ENCODE data around the gene GPHN.

GPHN gene

DNA sequence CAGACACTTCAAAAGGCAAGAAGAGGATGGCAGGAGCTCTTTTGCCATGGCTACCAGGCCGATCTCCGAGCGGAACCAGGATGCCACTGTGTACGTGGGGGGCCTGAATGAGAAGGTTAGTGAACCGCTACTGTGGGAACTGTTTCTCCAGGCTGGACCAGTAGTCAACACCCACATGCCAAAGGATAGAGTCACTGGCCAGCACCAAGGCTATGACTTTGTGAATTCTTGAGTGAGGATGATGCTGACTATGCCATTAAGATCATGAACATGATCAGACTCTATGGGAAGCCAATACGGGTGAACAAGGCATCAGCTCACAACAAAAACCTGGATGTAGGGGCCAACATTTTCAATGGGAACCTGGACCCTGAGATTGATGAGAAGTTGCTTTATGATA is 691.1 kb downstream of the GPHN start:
- no peak overlapping the region for H3K4me3 Mint-ChIP-seq
- no peaks in the 10 kb centered on the region for H3K9me3 Mint-ChIP-seq
- no peaks in the 10 kb centered on the region for H3K27me3 Mint-ChIP-seq (ENCODE audit: low read depth)
- H3K27ac Mint-ChIP-seq, result no peak overlapping the region
- TF ChIP-seq, protein P1, sequence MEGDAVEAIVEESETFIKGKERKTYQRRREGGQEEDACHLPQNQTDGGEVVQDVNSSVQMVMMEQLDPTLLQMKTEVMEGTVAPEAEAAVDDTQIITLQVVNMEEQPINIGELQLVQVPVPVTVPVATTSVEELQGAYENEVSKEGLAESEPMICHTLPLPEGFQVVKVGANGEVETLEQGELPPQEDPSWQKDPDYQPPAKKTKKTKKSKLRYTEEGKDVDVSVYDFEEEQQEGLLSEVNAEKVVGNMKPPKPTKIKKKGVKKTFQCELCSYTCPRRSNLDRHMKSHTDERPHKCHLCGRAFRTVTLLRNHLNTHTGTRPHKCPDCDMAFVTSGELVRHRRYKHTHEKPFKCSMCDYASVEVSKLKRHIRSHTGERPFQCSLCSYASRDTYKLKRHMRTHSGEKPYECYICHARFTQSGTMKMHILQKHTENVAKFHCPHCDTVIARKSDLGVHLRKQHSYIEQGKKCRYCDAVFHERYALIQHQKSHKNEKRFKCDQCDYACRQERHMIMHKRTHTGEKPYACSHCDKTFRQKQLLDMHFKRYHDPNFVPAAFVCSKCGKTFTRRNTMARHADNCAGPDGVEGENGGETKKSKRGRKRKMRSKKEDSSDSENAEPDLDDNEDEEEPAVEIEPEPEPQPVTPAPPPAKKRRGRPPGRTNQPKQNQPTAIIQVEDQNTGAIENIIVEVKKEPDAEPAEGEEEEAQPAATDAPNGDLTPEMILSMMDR (IDR thresholded peaks at IDR 0.05; ENCODE audit: unreplicated experiment in 3 of 3), result no peak
- H3K4me1 Mint-ChIP-seq, result no peaks in the 10 kb centered on the region
- no peaks in the 10 kb centered on the region for H3K36me3 Mint-ChIP-seq (ENCODE audit: low read depth)

DNA sequence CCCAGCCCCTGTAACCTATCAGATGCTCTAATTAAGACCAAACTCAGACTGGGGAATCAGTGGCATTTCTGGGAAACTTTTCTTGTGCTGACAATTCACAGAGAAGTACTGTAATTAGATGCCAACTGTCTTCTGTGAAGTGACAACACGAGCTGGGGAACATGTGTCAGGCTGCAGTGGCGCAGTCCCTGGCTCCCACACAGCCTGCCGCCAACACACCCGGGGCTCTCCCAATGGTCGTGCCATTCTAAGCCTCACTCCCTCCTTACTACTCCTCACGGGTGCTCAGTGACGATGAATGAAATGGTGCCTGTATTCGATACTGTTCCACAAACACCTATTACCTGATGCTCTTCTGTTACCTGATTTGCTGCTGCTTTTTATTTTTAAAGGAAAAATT is 699.9 kb downstream of the GPHN start:
- H3K27me3 Mint-ChIP-seq (ENCODE audit: low read depth), result peaks cover 3% of the 10 kb centered on the region
- no peaks in the 10 kb centered on the region for H3K9me3 Mint-ChIP-seq
- no peak overlapping the region for H3K4me3 Mint-ChIP-seq
- no peaks in the 10 kb centered on the region for H3K4me1 Mint-ChIP-seq
- no peak overlapping the region for H3K27ac Mint-ChIP-seq
- no peaks in the 10 kb centered on the region for H3K36me3 Mint-ChIP-seq (ENCODE audit: low read depth)
- TF ChIP-seq, protein P1 (IDR thresholded peaks at IDR 0.05; ENCODE audit: unreplicated experiment in 3 of 3), result no peak

DNA sequence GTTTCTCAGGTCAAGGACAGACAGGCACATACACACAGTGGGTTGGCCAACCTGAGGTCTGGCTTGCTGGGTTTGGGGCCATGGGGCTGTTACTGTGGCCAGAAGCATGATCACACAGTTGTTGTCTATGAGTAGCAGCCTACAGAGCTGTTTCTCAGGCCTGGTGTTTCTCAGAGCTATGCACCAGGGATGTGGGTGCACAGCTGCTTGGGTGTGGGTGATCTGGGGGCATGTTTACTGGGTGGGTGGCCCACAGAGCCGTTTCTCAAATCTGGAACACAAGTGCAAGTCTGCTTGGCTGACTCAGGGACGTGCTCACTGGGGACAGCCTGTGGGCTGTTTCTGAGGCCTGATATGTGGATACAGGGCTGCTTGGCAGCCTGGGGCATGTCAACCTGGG is 710.2 kb downstream of the GPHN start:
- Mint-ChIP-seq H3K36me3 (ENCODE audit: low read depth) (no peaks in the 10 kb centered on the region), H3K27ac (no peak overlapping the region), H3K4me3 (no peak overlapping the region), H3K4me1 (no peaks in the 10 kb centered on the region), H3K9me3 (no peaks in the 10 kb centered on the region), H3K27me3 (ENCODE audit: low read depth) (no peaks in the 10 kb centered on the region)
- TF ChIP-seq, protein P1 (IDR thresholded peaks at IDR 0.05; ENCODE audit: unreplicated experiment in 3 of 3), result no peak

DNA sequence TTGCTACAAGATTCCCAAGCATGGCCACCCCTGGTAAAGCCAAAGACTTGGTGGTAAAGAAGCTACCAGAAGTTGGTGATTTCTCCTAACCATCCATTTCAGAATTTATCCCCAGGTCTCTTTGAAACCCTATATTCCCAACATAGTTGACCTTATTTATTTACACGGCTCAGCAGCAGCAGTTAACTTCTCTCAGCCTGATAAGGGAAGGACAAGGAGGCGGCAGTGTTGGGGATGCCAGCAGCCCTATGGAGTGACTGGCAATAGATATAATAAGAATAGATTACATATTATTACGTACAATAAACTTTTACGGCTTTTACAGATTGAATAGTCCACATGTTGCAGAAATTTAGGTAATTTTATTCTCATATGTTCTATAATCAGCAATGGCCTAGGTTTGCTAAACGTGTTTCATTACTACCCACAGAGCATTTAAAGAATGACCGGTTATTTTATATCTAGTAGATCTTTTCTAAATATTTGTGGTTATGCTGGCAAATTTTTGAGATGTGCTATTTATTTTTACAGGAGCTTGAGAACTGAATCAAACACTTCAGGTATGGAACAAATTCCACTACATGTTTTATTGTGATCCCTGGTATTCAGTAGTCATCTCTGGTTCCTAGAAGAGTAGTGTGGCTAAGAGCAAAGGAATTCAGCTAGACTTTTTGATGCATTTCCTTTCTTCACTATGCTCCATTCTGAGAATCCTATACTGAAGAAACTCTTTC is 713.5 kb downstream of the GPHN start:
- TF ChIP-seq, protein P1 (IDR thresholded peaks at IDR 0.05; ENCODE audit: unreplicated experiment in 3 of 3), result no peak
- H3K4me3 Mint-ChIP-seq, result no peak overlapping the region
- H3K36me3 Mint-ChIP-seq (ENCODE audit: low read depth), result no peaks in the 10 kb centered on the region
- no peaks in the 10 kb centered on the region for H3K9me3 Mint-ChIP-seq
- no peaks in the 10 kb centered on the region for H3K4me1 Mint-ChIP-seq
- H3K27ac Mint-ChIP-seq, result no peak overlapping the region
- no peaks in the 10 kb centered on the region for H3K27me3 Mint-ChIP-seq (ENCODE audit: low read depth)

DNA sequence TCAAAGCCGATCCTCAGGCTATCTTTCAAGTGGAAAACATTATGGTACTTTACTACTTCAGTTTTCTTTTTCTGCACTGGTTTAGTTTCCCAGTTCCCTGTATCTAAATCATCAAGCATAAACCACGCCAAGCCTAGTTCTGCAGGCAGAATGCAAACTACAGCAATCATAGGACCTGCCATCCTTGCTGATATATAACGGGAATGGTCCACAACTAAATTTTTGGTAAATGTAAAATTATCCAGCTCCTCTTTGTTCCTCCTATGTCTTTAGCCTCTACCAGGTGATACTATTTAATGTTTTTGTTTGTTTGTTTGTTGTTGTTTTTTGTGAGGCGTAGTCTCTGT is 714.0 kb downstream of the GPHN start:
- no peak overlapping the region for H3K27ac Mint-ChIP-seq
- H3K36me3 Mint-ChIP-seq (ENCODE audit: low read depth), result no peaks in the 10 kb centered on the region
- no peaks in the 10 kb centered on the region for H3K27me3 Mint-ChIP-seq (ENCODE audit: low read depth)
- no peaks in the 10 kb centered on the region for H3K4me1 Mint-ChIP-seq
- no peaks in the 10 kb centered on the region for H3K9me3 Mint-ChIP-seq
- H3K4me3 Mint-ChIP-seq, result no peak overlapping the region
- TF ChIP-seq, protein P1 (IDR thresholded peaks at IDR 0.05; ENCODE audit: unreplicated experiment in 3 of 3), result no peak

DNA sequence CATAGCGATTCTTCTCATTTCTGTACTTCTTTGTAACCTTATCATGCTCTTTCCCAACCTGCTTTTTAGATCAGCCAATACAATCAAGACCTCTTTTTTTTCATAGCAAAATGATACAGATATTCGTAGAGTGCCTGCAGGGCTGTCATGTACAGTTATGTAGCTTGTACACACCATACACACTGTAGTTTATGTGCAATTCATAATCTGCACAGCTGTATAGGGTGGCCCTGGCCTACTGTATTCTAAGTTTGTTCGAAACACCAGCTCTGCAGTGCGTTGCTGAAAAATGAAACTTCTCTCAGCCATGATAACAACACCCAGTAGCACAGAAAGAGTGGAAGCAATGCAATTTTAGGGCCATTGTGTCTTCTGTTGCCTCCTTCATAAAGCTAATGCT is 717.6 kb downstream of the GPHN start:
- H3K4me3 Mint-ChIP-seq, result no peak overlapping the region
- no peaks in the 10 kb centered on the region for H3K36me3 Mint-ChIP-seq (ENCODE audit: low read depth)

More for the DNA sequence above, 717.6 kb downstream of the GPHN start:
- Mint-ChIP-seq H3K27ac (no peak overlapping the region), H3K9me3 (no peaks in the 10 kb centered on the region), H3K4me1 (no peaks in the 10 kb centered on the region), H3K27me3 (ENCODE audit: low read depth) (no peaks in the 10 kb centered on the region)
- TF ChIP-seq, protein P1 (IDR thresholded peaks at IDR 0.05; ENCODE audit: unreplicated experiment in 3 of 3), result no peak

All from nephron (organoid).